SK-N-SH treated with all-trans-retinoic acid at 6 μM for 48 hours (cell line): ENCODE measurements around the gene SOCS4.

Source experiments
- ATAC-seq: fragments of 200-7000 bp; cut with Tn5 transposase; 3 replicates; pipeline ENCODE4 v1.9.1; 2020; ENCODE audit warnings: mild to moderate bottlenecking, moderate library complexity
- ARNTL ChIP-seq: fragments of 450-650 bp; formaldehyde crosslinking; IDR thresholded peaks from 2 replicates; pipeline ENCODE4 v1.5.0; 2020; ENCODE audit warnings: low read depth, mild to moderate bottlenecking, moderate library complexity, borderline replicate concordance
- CREB5 ChIP-seq: fragments of 250-450 bp; sonication (Bioruptor Pico); IDR thresholded peaks from 2 replicates; pipeline ENCODE4 v1.5.1; 2020; ENCODE audit warnings: low read depth, mild to moderate bottlenecking, moderate library complexity
- CSDC2 ChIP-seq: fragments of 250-450 bp; sonication (Bioruptor Pico); IDR thresholded peaks from 2 replicates; pipeline ENCODE4 v1.5.0; 2020; ENCODE audit warnings: mild to moderate bottlenecking, moderate library complexity
- CSRNP3 ChIP-seq: fragments of 250-450 bp; sonication (Bioruptor Pico); IDR thresholded peaks from 2 replicates; pipeline ENCODE4 v1.5.1; 2021; ENCODE audit warnings: mild to moderate bottlenecking, moderate library complexity
- ESRRG ChIP-seq: fragments of 250-450 bp; sonication (Bioruptor Pico); IDR thresholded peaks from 2 replicates; pipeline ENCODE4 v1.6.1; 2021; ENCODE audit warnings: mild to moderate bottlenecking
- GLIS3 ChIP-seq: fragments of 250-450 bp; sonication (Bioruptor Pico); IDR thresholded peaks from 2 replicates; pipeline ENCODE4 v1.5.0; 2020; ENCODE audit warnings: mild to moderate bottlenecking, moderate library complexity
- PPARA ChIP-seq: fragments of 250-450 bp; sonication (Bioruptor Pico); IDR thresholded peaks from 2 replicates; pipeline ENCODE4 v1.5.0; 2020; ENCODE audit warnings: mild to moderate bottlenecking, borderline replicate concordance
- SNAI2 ChIP-seq: fragments of 250-450 bp; sonication (Bioruptor Pico); IDR thresholded peaks from 2 replicates; pipeline ENCODE4 v1.5.0; 2020; ENCODE audit warnings: mild to moderate bottlenecking, moderate library complexity
- TSHZ2 ChIP-seq: fragments of 250-450 bp; sonication (Bioruptor Pico); IDR thresholded peaks from 2 replicates; pipeline ENCODE4 v1.5.0; 2020; ENCODE audit warnings: mild to moderate bottlenecking, moderate library complexity
- ZC3H10 ChIP-seq: fragments of 250-450 bp; sonication (Bioruptor Pico); IDR thresholded peaks from 2 replicates; pipeline ENCODE4 v1.5.1; 2021; ENCODE audit warnings: mild to moderate bottlenecking, moderate library complexity
- ZFP3 ChIP-seq: fragments of 250-450 bp; sonication (Bioruptor Pico); IDR thresholded peaks from 2 replicates; pipeline ENCODE4 v1.5.0; 2020; ENCODE audit warnings: mild to moderate bottlenecking, moderate library complexity
- ZFP30 ChIP-seq: fragments of 450-650 bp; formaldehyde crosslinking; IDR thresholded peaks from 2 replicates; pipeline ENCODE4 v1.5.0; 2022; ENCODE audit warnings: mild to moderate bottlenecking, moderate library complexity
- ZNF70 ChIP-seq: fragments of 450-650 bp; formaldehyde crosslinking; IDR thresholded peaks from 2 replicates; pipeline ENCODE4 v1.5.0; 2020; ENCODE audit warnings: mild to moderate bottlenecking, moderate library complexity
- TF ChIP-seq, protein P1 (sequence below): fragments of 250-450 bp; sonication (Bioruptor Pico); IDR thresholded peaks from 2 replicates; pipeline ENCODE4 v1.8.0; 2020; ENCODE audit warnings: mild to moderate bottlenecking, moderate library complexity, borderline replicate concordance
- TF ChIP-seq, protein P2 (sequence below): fragments of 250-450 bp; sonication (Bioruptor Pico); IDR thresholded peaks from 2 replicates; pipeline ENCODE4 v1.8.0; 2021; ENCODE audit warnings: low read depth, mild to moderate bottlenecking, moderate library complexity, borderline replicate concordance

SOCS4 gene

GRCh38 chr14:55051165-55051422 lies 24.1 kb downstream of the SOCS4 start:
- TF ChIP-seq PPARA (CRISPR knock-in tag) (no peak), ZFP3 (CRISPR knock-in tag) (0 out of 2 replicates have a peak, but pooled peaks have one; percentile 10)

DNA sequence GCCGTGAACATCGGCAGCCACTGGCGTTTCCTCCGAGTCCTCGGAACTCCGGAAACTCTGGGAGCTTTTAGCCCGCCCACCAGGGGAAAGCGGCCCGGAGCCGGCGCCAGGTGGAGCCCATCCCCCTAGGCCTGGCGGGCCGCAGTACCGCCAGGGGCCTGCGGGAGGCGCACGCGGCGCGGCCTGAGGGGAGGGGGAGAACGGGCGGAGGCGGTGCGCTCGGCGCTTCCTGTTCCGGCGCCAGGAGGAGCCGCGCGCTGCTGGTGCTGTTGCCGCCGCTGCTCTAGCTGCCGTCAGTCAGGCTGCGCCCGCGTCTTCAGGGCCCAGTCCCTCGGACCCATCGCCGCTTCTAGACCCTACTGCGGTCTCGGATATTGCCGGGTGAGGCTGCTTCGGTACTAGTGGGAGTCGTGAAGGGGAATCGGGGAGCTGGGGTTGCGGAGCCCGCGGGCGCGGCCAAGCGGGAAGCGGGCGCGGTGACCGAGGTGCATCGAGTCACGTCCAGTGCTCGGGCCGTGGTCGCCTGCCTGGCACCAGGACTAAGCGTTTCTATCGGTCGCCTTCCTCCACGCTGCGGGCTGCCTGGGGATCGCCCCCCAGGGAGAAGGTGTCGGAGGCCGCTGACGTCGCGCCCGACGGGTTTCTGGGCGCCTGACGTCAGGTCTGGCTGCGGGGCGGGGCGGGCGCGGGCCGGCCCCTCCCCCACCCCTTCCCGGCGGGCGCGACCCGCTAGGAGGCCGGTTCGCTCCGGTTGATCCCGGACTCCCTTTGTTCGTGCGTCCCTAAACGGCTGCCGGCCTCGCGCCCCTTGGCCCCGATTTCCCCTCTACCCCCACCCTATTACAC lies 24.6 kb downstream of the SOCS4 start, which contains the start of gene MAPK1IP1L:
MAPK1IP1L (plus strand) TSS at position 225 of the 846 bp plus-strand sequence. CDS start 10,037 bp downstream, outside the sequence.
- TF ChIP-seq SNAI2 (CRISPR knock-in tag) (no peak), CSDC2 (0 out of 2 replicates have a peak, but pooled peaks have one; percentile 31), ZC3H10 (CRISPR knock-in tag) (no peak), GLIS3 (CRISPR knock-in tag) (peak; percentile 80; the same call in 1 of the 2 replicates), ZNF70 (CRISPR knock-in tag) (peak; percentile 52; the same call in 1 of the 2 replicates), ZFP3 (CRISPR knock-in tag) (0 out of 2 replicates have a peak, but pooled peaks have one; percentile 49), CSRNP3 (CRISPR knock-in tag) (0 out of 2 replicates have a peak, but pooled peaks have one; percentile 65), ZFP30 (0 out of 2 replicates have a peak, but pooled peaks have one; percentile 15), ARNTL (CRISPR knock-in tag) (no peak), PPARA (CRISPR knock-in tag) (no peak), ESRRG (peak; percentile 48; the same call in 1 of the 2 replicates), TSHZ2 (CRISPR knock-in tag) (peak; percentile 33; the same call in 1 of the 2 replicates)
- TF ChIP-seq, protein P1, sequence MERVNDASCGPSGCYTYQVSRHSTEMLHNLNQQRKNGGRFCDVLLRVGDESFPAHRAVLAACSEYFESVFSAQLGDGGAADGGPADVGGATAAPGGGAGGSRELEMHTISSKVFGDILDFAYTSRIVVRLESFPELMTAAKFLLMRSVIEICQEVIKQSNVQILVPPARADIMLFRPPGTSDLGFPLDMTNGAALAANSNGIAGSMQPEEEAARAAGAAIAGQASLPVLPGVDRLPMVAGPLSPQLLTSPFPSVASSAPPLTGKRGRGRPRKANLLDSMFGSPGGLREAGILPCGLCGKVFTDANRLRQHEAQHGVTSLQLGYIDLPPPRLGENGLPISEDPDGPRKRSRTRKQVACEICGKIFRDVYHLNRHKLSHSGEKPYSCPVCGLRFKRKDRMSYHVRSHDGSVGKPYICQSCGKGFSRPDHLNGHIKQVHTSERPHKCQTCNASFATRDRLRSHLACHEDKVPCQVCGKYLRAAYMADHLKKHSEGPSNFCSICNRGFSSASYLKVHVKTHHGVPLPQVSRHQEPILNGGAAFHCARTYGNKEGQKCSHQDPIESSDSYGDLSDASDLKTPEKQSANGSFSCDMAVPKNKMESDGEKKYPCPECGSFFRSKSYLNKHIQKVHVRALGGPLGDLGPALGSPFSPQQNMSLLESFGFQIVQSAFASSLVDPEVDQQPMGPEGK (CRISPR knock-in tag): peak; percentile 95
- TF ChIP-seq, protein P2, sequence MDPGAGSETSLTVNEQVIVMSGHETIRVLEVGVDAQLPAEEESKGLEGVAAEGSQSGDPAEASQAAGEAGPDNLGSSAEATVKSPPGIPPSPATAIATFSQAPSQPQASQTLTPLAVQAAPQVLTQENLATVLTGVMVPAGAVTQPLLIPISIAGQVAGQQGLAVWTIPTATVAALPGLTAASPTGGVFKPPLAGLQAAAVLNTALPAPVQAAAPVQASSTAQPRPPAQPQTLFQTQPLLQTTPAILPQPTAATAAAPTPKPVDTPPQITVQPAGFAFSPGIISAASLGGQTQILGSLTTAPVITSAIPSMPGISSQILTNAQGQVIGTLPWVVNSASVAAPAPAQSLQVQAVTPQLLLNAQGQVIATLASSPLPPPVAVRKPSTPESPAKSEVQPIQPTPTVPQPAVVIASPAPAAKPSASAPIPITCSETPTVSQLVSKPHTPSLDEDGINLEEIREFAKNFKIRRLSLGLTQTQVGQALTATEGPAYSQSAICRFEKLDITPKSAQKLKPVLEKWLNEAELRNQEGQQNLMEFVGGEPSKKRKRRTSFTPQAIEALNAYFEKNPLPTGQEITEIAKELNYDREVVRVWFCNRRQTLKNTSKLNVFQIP (CRISPR knock-in tag): 0 out of 2 replicates have a peak, but pooled peaks have one; percentile 15
- TF ChIP-seq, all 23 proteins: peak for 10
- peak; percentile 94 for ATAC-seq

More at GRCh38 chr14:55051165-55051422, 24.1 kb downstream of the SOCS4 start:
- ATAC-seq: no peak

- ATAC-seq: peak; percentile 3
- TF ChIP-seq CSRNP3 (CRISPR knock-in tag) (0 out of 2 replicates have a peak, but pooled peaks have one; percentile 13), CREB5 (CRISPR knock-in tag) (no peak), PPARA (CRISPR knock-in tag) (no peak), SNAI2 (CRISPR knock-in tag) (no peak)
- TF ChIP-seq, protein P1 (CRISPR knock-in tag): peak; percentile 49; the same call in 1 of the 2 replicates
Observed at GRCh38 chr14:55052269-55052930, 25.4 kb downstream of the SOCS4 start.
